HG02623 (cell line): ENCODE data around the gene CREB5.

Source experiments
- ATAC-seq: cut with Tn5 transposase; IDR thresholded peaks from one replicate; pipeline ENCODE4 v1.9.1; 2021; ENCODE audit warnings: moderate library complexity; ENCODE audit not compliant: unreplicated experiment

Gene CREB5

GRCh38 chr7:28433699-28434219 lies 21.4 kb downstream of the CREB5 start:
- no peak for ATAC-seq

GRCh38 chr7:28434510-28434909 lies 22.2 kb downstream of the CREB5 start:
- no peak for ATAC-seq

- ATAC-seq, result no peak
Measured at GRCh38 chr7:28435152-28435551, 22.8 kb downstream of the CREB5 start.

GRCh38 chr7:28435732-28436378 lies 23.5 kb downstream of the CREB5 start:
- ATAC-seq, result no peak

GRCh38 chr7:28440055-28440601 lies 27.8 kb downstream of the CREB5 start:
- ATAC-seq, result no peak

- ATAC-seq, result no peak
Measured at GRCh38 chr7:28442540-28443420, 30.5 kb downstream of the CREB5 start.

GRCh38 chr7:28446131-28446530 lies 33.8 kb downstream of the CREB5 start:
- ATAC-seq, result no peak

- ATAC-seq, result no peak
Measured at GRCh38 chr7:28447071-28447470, 34.8 kb downstream of the CREB5 start.

- ATAC-seq, result no peak
Measured at GRCh38 chr7:28448708-28449107, 36.4 kb downstream of the CREB5 start.

GRCh38 chr7:28452681-28453080 lies 40.4 kb downstream of the CREB5 start:
- no peak for ATAC-seq

- no peak for ATAC-seq
Measured at GRCh38 chr7:28455486-28455885, 43.2 kb downstream of the CREB5 start.

- ATAC-seq, result no peak
Measured at GRCh38 chr7:28456044-28456443, 43.7 kb downstream of the CREB5 start.

GRCh38 chr7:28458732-28459131 lies 46.4 kb downstream of the CREB5 start:
- no peak for ATAC-seq

- no peak for ATAC-seq
Measured at GRCh38 chr7:28459306-28459705, 47.0 kb downstream of the CREB5 start.

- ATAC-seq, result no peak
Measured at GRCh38 chr7:28465697-28466096, 53.4 kb downstream of the CREB5 start.

GRCh38 chr7:28466341-28466740 lies 54.0 kb downstream of the CREB5 start:
- no peak for ATAC-seq

GRCh38 chr7:28466885-28467284 lies 54.6 kb downstream of the CREB5 start:
- ATAC-seq, result no peak

GRCh38 chr7:28469562-28469961 lies 57.2 kb downstream of the CREB5 start:
- ATAC-seq, result no peak

- no peak for ATAC-seq
Measured at GRCh38 chr7:28470344-28470743, 58.0 kb downstream of the CREB5 start.

GRCh38 chr7:28472332-28472731 lies 60.0 kb downstream of the CREB5 start:
- no peak for ATAC-seq

- no peak for ATAC-seq
Measured at GRCh38 chr7:28473571-28474281, 61.4 kb downstream of the CREB5 start.
